GM18867 (cell line): ENCODE data around the gene TSHZ2.

Experiments
- ATAC-seq: cut with Tn5 transposase; IDR thresholded peaks from one replicate; pipeline ENCODE4 v1.9.1; 2021; ENCODE audit warnings: mild to moderate bottlenecking, moderate library complexity; ENCODE audit not compliant: unreplicated experiment

The TSHZ2 gene

GRCh38 chr20:53154540-53154939 is 182.4 kb downstream of the TSHZ2 start:
- ATAC-seq: peak; percentile 55

GRCh38 chr20:53157443-53158408 is 185.6 kb downstream of the TSHZ2 start:
- ATAC-seq: peak; percentile 84

- no peak for ATAC-seq
These were observed 187.0 kb downstream of the TSHZ2 start for GRCh38 chr20:53159160-53159559.

GRCh38 chr20:53161073-53161472 is 188.9 kb downstream of the TSHZ2 start:
- ATAC-seq: no peak

GRCh38 chr20:53161473-53161872 is 189.3 kb downstream of the TSHZ2 start:
- no peak for ATAC-seq

GRCh38 chr20:53162251-53162835 is 190.2 kb downstream of the TSHZ2 start:
- no peak for ATAC-seq

GRCh38 chr20:53163486-53163885 is 191.3 kb downstream of the TSHZ2 start:
- no peak for ATAC-seq

GRCh38 chr20:53164072-53164471 is 191.9 kb downstream of the TSHZ2 start:
- ATAC-seq: no peak

GRCh38 chr20:53165452-53165851 is 193.3 kb downstream of the TSHZ2 start:
- ATAC-seq: no peak

GRCh38 chr20:53168491-53168890 is 196.3 kb downstream of the TSHZ2 start:
- no peak for ATAC-seq

- no peak for ATAC-seq
These were observed 198.0 kb downstream of the TSHZ2 start for GRCh38 chr20:53170196-53170595.

GRCh38 chr20:53171065-53171464 is 198.9 kb downstream of the TSHZ2 start:
- ATAC-seq: no peak

GRCh38 chr20:53174454-53174853 is 202.3 kb downstream of the TSHZ2 start:
- no peak for ATAC-seq

- ATAC-seq: no peak
These were observed 203.1 kb downstream of the TSHZ2 start for GRCh38 chr20:53175135-53175780.

- no peak for ATAC-seq
These were observed 204.0 kb downstream of the TSHZ2 start for GRCh38 chr20:53176134-53176533.

GRCh38 chr20:53177687-53178086 is 205.5 kb downstream of the TSHZ2 start:
- ATAC-seq: no peak

GRCh38 chr20:53179749-53180148 is 207.6 kb downstream of the TSHZ2 start:
- no peak for ATAC-seq

GRCh38 chr20:53180928-53181362 is 208.8 kb downstream of the TSHZ2 start:
- no peak for ATAC-seq

GRCh38 chr20:53181866-53182376 is 209.8 kb downstream of the TSHZ2 start:
- no peak for ATAC-seq

GRCh38 chr20:53183181-53183580 is 211.0 kb downstream of the TSHZ2 start:
- ATAC-seq: no peak

- no peak for ATAC-seq
These were observed 214.5 kb downstream of the TSHZ2 start for GRCh38 chr20:53186635-53187034.
